Inferior parietal cortex (tissue), 1 donor: Measurements from ENCODE around the gene NUDT21.
A peak's percentile ranks its signal among the peaks of the same experiment; 100 is the strongest.
"Not testable (repeated sequence)": the region's sequence is repeated elsewhere in the genome, so short reads cannot be mapped to it uniquely, and the experiment has no call there.

Source experiments
- DNase-seq: peaks from one replicate; pipeline ENCODE4 v3.0.0-alpha.2; 2016; ENCODE audit errors: extremely low spot score

NUDT21 gene

DNA sequence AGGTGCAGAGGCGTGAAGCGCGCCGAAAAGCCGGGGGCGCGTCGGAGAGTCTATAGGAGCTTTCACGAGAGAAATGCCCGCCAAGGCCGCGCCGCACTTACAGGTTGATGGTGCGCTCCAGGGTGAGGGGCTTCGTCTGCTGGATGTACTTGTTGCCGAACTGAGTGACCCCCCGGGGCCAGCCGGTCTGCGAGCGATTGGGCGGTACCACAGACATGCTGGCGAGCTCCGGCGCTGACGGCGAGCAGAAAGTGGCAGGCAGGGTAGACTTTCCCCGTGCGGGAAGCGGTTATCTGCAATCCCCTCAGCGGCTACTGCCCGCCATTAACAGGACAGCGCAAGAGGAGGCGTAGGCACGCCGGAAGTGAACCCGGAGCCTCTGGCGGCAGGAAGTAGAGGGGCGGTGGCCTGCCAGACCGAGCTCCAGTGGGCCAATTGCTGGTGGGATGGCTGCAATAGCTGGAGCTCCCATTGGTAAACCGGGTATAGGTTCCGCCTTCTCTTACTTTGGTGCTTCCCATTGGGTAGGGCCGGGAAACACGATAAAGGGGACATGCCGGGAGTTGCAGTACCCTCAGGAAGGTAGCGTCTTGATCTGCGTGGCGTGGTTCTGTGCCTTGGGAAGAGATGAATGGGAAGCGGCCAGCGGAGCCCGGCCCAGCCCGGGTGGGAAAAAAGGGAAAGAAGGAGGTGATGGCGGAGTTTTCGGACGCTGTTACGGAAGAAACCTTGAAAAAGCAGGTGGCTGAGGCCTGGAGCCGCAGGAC is at the start of gene NUDT21, which contains the start of gene OGFOD1:
Gene NUDT21, minus strand, starts transcription at position 347 of the 767 bp plus-strand sequence. Its CDS starts 130 bp downstream, at position 217.
Gene OGFOD1, plus strand, starts transcription at position 569 of the 767 bp plus-strand sequence. Its CDS starts 59 bp downstream, at position 628.
- DNase-seq: peak; percentile 97

DNA sequence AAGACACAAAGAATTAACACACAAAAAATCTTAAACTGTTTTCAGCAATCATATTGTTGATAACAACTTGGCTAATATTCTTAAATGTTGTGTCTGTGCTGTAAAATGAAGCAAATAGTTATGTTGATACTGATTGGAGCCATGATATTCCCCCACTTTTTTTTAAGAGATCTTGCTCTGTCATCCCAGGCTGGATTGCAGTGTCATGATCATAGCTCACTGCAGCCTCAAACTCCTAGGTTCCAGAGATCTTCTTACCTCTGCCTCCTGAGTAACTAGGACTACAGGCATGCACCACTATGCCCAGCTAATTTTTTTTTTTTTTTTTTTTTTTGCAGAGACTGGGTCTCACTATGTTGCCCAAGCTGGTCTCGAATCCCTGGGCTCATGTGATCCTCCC is 42.7 kb upstream of the NUDT21 start:
- no peak for DNase-seq

DNA sequence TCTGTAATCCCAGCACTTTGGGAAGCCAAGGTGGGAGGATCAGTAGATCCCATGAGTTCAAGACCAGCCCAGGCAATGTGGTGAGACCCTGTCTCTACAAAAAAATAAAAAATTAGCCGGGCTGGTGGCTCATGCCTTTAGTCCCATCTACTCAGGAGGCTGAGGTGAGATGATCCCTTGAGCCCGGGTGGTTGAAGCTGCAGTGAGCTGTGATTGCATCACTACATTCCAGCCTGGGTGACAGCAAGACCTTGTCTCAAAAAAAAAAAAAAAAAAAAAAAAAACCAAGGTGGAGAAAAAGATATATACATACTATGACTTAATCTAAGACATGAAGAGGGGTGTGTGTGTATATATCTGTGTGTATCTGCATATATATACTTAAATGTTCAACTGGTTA is 42.0 kb upstream of the NUDT21 start:
- no peak for DNase-seq

DNA sequence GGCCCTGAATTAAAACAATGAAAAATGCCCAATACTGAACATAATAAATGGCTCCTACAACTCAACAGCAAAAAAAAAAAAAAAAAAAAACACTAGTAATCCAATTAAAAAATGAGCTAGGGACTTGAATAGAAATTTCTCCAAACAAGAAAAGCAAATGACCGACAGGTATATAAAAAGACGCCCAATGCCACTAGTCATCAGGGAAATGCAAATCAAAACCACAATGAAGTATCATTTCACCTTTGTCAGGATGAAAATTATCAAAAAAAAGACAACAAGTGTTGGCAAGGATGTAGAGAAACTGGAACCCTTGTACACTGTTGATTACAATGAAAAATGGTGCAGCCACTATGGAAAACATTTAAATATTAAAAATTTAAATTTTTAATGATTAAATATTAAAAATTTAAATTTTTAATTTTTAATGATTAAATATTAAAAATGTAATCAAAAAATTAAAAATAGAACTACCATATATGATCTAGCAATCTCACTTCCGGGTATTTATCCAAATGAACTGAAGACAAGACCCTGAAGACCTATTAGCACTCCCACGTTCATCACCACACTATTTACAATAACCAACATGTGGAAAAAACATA is 40.6 kb upstream of the NUDT21 start:
- no peak for DNase-seq

DNA sequence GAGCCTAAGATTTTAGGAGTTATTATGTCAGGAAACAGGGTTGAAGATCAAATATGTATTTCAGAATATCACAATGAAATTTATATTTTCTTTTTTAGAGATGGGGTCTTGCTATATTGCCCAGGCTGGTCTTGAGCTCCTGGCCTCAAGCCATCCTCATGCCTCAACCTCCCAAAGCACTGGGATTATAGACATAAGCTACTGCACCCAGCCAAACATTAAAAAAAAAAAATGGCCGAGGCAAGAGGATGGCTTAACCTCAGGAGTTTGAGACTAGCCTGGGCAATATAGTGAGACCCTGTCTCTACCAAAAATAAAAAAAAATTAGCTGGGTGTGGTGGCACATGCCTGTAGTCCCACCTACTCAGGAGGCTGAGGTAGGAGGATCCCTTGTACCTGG is 37.7 kb upstream of the NUDT21 start:
- DNase-seq: not testable (repeated sequence)

GRCh38 chr16:56488035-56488434 is 36.9 kb upstream of the NUDT21 start:
- peak; percentile 64 for DNase-seq

DNA sequence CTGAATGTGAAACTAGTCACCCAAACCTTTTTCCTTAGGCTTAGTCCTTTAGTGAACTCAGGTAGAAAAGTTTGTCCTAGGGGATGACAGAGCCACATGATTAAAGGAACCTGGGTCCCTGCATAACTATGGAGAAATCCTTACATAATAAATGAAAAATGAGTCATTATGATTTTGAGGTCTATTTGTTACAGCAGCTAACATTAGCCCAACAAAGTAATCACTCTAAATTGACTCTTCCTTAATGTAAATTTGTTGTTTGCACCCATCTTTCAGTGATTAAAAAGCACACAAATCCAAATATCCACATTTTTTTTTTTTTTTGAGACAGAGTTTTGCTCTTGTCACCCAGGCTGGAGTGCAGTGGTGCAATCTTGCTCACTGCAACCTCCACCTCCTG is 32.3 kb upstream of the NUDT21 start:
- DNase-seq: no peak

DNA sequence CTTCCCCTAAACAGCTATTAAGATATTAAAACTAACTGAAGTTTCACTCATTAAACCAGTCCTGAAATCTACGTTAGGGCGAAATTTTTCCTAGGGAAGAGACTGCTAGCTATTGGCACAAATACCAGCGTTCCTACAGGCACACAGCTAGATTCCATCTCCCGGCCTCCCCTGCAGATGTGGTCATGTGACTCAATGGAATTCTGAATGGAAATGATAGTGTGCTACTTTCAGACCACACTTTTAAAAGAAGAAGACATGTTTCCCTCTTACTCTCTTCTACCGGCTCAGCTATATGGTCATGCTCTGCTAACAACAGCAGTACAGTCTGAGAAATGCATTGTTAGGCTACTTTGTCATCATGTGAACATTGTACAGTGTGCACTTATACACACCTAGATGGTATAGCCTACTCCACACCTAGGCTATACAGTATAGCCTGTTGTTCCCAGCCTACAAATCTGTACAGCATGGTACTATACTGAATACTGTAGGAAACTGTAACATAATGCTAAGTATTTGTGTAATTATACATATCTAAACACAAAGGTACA is 31.6 kb upstream of the NUDT21 start:
- DNase-seq: no peak

DNA sequence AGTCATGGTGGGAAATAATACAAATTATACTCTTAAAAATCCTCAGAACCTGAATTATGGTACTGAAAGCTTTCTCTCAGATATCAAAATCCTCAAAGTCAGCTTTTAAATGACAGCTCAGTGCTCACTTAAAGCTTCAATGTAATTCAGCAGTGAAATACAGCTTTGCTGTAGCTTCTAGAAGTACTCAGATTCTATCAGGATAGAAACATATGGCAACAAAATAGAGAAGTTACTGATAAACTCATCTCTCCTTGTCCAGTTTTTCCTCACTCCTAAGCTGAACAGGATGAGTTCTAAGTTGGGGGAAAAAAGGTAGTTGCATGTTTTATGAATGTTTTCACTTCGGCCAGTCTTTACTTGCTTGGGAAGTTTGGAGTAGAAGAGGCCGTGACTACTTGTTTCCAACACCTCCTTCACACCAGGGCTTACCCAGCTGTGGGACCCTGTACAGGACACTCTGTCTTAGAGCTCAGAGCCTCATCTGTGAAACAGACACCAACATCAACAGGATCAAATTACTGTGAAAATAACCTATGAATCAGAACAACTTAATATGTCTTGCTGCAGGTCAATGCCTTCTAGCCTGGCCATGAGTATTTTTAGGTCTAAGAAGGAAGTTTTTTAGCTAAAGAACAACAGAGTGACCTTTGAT is 30.5 kb upstream of the NUDT21 start:
- DNase-seq: no peak

GRCh38 chr16:56480776-56481467 is 29.8 kb upstream of the NUDT21 start:
- DNase-seq: no peak

DNA sequence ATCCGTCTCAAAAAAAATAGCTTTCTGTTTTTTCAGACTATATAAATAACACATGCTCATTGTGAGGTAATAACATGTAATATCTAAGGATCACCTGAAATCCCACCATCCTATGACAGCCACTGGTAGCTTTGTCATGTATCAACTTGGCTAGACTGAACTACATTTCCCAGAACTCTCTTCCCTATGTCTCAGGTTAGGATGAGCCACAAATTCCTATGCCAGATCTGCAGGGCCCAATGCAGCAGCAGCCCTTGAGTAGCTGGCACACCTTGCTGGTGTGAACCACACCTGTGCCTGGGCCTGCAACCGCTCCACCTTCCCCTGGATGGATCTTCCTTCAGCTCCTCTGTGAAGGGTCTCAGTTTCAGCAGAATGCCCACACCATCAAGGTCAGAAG is 28.3 kb upstream of the NUDT21 start:
- DNase-seq: no peak

DNA sequence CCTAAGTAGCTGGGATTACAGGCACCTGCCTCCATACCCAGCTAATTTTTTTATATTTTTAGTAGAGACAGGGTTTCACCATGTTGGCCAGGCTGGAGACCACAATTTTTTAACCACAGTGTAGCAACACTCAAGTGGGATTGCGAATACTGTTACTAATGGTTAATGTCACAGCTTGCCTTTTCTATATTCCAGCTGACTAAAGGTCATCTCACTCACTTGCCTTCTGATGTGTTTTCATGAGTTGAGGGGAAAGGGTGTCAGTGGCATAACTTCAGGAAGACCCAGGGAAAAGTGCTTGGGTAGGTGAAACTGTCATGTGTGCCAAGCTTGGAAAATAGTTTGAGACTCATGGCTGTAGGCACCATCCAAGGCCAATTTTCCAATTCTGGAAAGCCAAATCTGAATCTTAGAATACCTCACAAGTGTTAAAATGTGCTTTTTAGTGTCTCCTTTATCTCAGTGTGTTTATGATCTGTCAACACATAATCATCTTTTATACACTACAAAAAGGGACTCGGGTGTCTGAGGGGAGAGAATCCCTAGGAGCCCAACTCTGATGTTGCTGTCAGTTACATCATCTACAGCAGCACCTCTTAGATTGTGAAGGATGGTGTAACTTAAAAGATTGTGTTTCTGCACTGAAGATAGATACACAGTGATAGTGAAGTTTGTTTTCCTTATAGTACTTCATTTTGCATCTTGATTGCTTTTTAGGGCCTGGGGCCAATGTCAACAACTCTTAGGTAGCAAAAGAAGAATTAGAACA is 27.3 kb upstream of the NUDT21 start:
- no peak for DNase-seq

DNA sequence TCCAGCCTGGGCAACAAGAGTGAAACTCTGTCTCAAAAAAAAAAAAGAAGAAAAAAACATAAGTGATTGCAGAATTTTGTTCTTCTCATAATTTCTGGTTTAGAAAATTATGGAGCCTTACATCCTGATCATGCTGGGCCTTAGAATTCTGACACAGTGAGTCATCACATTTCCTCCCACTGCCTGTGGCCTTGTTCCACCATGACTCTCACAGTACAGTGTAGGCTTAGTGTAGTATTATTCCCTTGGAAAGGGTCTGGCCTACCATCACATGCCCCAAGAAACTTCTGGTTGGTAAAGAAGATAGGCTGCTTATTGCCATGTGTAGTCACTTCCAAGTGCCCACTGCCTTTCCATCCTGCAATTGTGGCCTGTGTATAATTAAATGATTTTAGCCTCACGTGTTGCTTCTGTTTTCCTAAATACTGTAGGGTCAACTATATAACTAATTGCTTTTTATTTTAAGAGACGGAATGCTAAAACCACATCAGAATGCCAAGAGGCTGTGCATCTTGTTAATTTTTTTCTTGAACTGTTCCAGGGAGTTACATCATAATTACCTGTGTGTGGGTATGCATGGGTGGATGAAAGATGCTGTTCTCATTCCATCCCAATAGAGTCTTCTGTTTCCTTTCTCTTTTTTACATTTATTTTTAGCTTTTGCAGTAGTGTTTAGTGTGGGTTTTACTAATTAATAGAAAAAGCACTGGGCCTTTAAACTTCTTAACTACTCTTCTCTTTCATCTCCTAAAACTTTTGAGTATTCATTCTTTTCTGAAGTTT is 26.2 kb upstream of the NUDT21 start:
- no peak for DNase-seq

DNA sequence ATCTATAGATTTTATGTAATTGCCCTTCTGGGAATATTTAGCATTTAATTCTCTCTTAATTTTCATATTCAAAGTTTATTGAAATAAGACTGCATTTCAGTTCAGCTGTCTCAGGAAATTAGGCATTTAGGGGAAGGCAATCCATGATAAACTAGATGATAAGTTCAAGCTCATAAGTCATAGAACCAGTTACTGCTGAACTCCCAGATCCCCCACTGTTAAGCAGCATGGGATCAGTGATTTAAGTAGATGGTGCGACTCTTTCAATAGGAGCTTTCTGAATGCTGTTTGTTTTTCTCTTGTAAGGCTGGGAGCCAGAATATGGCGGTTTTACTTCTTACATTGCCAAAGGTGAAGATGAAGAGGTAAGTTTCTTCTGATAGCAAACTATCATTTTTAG is 24.1 kb upstream of the NUDT21 start:
- DNase-seq: no peak

- DNase-seq: no peak
Measured at GRCh38 chr16:56470666-56471065, 19.5 kb upstream of the NUDT21 start.

DNA sequence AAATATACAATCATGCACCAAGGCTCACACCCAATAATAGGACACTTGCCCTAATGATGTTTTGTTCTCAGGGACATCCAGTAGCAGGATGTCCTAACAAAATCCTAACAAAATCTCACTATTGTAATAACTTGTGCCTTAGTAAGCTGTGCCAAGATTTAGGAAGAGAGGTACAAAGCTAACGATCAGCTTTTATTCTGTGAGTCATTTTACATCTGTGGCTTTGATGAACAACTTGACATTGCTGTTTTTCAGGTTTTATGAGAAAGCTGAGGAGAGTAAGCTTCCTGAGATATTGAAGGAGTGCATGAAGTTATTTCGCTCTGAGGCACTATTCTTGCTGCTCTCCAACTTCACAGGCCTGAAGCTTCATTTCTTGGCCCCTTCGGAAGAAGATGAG is 19.1 kb upstream of the NUDT21 start:
- no peak for DNase-seq

GRCh38 chr16:56469748-56470147 is 18.6 kb upstream of the NUDT21 start:
- DNase-seq: no peak

- DNase-seq: no peak
Measured at GRCh38 chr16:56468800-56469199, 17.7 kb upstream of the NUDT21 start.

GRCh38 chr16:56466344-56466743 is 15.2 kb upstream of the NUDT21 start:
- no peak for DNase-seq

DNA sequence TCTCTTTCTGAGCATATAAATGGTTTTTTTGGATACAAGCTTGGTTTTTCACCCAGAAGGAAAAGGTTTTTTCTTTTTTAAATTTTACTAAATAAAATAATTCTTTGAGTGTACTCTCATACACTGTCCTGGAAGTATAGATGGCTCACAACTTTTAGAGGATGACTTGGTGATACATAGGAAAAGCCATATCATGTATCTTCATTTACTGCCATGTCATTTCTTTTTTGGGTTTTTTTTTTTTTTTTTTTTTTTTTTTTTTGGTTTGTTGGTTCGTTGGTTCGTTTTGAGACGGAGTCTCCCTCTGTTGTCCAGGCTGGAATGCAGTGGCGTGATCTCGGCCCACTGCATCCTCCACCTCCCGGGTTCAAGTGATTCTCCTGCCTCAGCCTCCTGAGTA is 12.0 kb upstream of the NUDT21 start:
- DNase-seq: no peak
